ENCODE results near the gene ST6GALNAC4.

- TF ChIP-seq, protein P1, sequence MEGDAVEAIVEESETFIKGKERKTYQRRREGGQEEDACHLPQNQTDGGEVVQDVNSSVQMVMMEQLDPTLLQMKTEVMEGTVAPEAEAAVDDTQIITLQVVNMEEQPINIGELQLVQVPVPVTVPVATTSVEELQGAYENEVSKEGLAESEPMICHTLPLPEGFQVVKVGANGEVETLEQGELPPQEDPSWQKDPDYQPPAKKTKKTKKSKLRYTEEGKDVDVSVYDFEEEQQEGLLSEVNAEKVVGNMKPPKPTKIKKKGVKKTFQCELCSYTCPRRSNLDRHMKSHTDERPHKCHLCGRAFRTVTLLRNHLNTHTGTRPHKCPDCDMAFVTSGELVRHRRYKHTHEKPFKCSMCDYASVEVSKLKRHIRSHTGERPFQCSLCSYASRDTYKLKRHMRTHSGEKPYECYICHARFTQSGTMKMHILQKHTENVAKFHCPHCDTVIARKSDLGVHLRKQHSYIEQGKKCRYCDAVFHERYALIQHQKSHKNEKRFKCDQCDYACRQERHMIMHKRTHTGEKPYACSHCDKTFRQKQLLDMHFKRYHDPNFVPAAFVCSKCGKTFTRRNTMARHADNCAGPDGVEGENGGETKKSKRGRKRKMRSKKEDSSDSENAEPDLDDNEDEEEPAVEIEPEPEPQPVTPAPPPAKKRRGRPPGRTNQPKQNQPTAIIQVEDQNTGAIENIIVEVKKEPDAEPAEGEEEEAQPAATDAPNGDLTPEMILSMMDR (IDR thresholded peaks at IDR 0.05): no peak
- no peak for TF ChIP-seq ZFX (IDR thresholded peaks at IDR 0.05; ENCODE audit: borderline replicate concordance)
These were observed 41.4 kb downstream of the ST6GALNAC4 start for GRCh38 chr9:127875306-127875966.
